WTC11 (cell line): ENCODE results near the gene MEIG1. TPM values are rescaled to one million over a fixed set of nuclear protein-coding genes. Genes with fewer than 3 reads are reported as not detected.
"Not testable (repeated sequence)": the region's sequence is repeated elsewhere in the genome, so short reads cannot be mapped to it uniquely, and the experiment has no call there.

Experiments used
- ATAC-seq: fragments of 200-7000 bp; cut with Tn5 transposase; 2 replicates; pipeline ENCODE4 v1.10.0; 2021; ENCODE audit warnings: mild to moderate bottlenecking, moderate library complexity
- CTCF ChIA-PET: fragments of 300-600 bp; sonication (Branson Sonifier 250); formaldehyde crosslinking; loops from one replicate; lab custom pipeline; 2021; ENCODE audit warnings: antibody characterized with exemption; lab: Charles Lee
- POLR2A ChIA-PET: fragments of 350-600 bp; sonication (Branson Sonifier 250); formaldehyde crosslinking; loops from one replicate; lab custom pipeline; 2021; ENCODE audit warnings: antibody characterized with exemption; lab: Charles Lee
- DNase-seq: peaks from one replicate; pipeline ENCODE4 v3.0.0; 2021; ENCODE audit warnings: low spot score
- H3K27ac Mint-ChIP-seq: 2 replicates; pipeline ENCODE4 v1.8.0; 2021; ENCODE audit warnings: mixed read lengths
- H3K27me3 Mint-ChIP-seq: 2 replicates; pipeline ENCODE4 v1.8.0; 2021; ENCODE audit warnings: low read depth, mild to moderate bottlenecking, moderate library complexity, mixed read lengths
- H3K36me3 Mint-ChIP-seq: 2 replicates; pipeline ENCODE4 v1.8.0; 2021; ENCODE audit warnings: mixed read lengths
- H3K4me1 Mint-ChIP-seq: 2 replicates; pipeline ENCODE4 v1.8.0; 2022; ENCODE audit warnings: mixed read lengths
- H3K4me3 Mint-ChIP-seq: 2 replicates; pipeline ENCODE4 v1.8.0; 2021; ENCODE audit warnings: mild to moderate bottlenecking, moderate library complexity, mixed read lengths
- H3K9me3 Mint-ChIP-seq: 2 replicates; pipeline ENCODE4 v1.8.0; 2021; ENCODE audit warnings: mixed read lengths
- ERG ChIP-seq: fragments of 250-450 bp; sonication (Bioruptor Pico); IDR thresholded peaks from 2 replicates; pipeline ENCODE4 v1.8.0; 2021; ENCODE audit warnings: mild to moderate bottlenecking
- HMGA2 ChIP-seq: fragments of 250-450 bp; sonication (Bioruptor Pico); IDR thresholded peaks from 2 replicates; pipeline ENCODE4 v1.4.0; 2021; ENCODE audit warnings: mild to moderate bottlenecking, moderate library complexity
- SMAD3 ChIP-seq: sonication (generic); formaldehyde crosslinking; IDR thresholded peaks from 2 replicates; pipeline ENCODE4 v1.8.0; 2022; ENCODE audit warnings: missing genetic modification reagents, mild to moderate bottlenecking, borderline replicate concordance
- ZNF121 ChIP-seq: sonication (generic); formaldehyde crosslinking; IDR thresholded peaks from 2 replicates; pipeline ENCODE4 v1.8.0; 2023; ENCODE audit warnings: missing genetic modification reagents
- ZNF396 ChIP-seq: fragments of 250-450 bp; sonication (Bioruptor Pico); IDR thresholded peaks from 2 replicates; pipeline ENCODE4 v1.8.0; 2021; ENCODE audit warnings: mild to moderate bottlenecking, moderate library complexity, borderline replicate concordance
- total RNA-seq: library from RNA; stranded (reverse); gene quantifications from 3 replicates; pipeline ENCODE4 v1.2.3, GENCODE V29; 2021
- TF ChIP-seq, protein P1 (sequence below): sonication (generic); formaldehyde crosslinking; conservative IDR thresholded peaks from 2 replicates; pipeline ENCODE4 v1.8.1; 2022; ENCODE audit warnings: mild to moderate bottlenecking, missing genetic modification reagents

The MEIG1 gene
- total RNA-seq, 1 experiment from 2014 or later, result not detected

DNA sequence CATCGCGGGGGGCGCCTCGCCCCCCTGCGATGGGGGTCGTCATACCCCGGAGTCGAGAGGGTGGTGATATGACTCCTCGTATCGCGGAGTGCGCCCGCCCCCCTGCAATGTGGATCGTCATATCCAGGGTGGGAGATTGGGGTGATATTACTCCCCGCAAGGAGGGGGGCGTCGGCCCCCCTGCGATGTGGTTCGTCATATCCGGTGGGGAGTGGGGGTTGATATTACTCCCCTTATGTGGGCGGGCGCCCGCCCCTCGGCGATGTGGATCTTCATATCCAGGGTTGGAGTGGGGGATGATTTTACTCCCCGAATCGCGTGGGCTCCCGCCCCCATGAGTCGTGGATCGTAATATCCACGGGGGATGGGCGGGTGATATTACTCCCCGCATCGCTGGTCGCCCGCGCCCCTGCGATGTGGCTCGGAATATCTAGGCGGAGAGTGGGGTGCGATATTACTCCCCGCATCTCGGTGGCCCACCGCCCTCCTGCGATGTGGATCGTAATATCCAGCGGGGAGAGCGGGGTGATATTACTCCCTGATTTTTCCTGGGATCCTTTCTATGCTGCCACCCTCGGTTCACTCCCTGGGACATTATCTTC is 36.9 kb downstream of the MEIG1 start:
- Mint-ChIP-seq H3K9me3 (peaks cover 3% of the 10 kb centered on the region; the same call in 1 of the 2 replicates), H3K36me3 (no peaks in the 10 kb centered on the region), H3K27me3 (peaks cover 3% of the 10 kb centered on the region; the same call in 1 of the 2 replicates), H3K4me1 (peaks cover 10% of the 10 kb centered on the region; the same call in 1 of the 2 replicates), H3K27ac (no peak overlapping the region), H3K4me3 (no peak overlapping the region)
- POLR2A ChIA-PET, result no interaction called here
- TF ChIP-seq ZNF396 (CRISPR knock-in tag), result no peak
- no peak for TF ChIP-seq SMAD3 (CRISPR knock-in tag)
- no peak for TF ChIP-seq HMGA2 (CRISPR knock-in tag)
- TF ChIP-seq ERG (CRISPR knock-in tag), result no peak
- TF ChIP-seq, protein P1, sequence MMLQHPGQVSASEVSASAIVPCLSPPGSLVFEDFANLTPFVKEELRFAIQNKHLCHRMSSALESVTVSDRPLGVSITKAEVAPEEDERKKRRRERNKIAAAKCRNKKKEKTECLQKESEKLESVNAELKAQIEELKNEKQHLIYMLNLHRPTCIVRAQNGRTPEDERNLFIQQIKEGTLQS, result no peak
- DNase-seq (no peak), ATAC-seq (no peak)
- CTCF ChIA-PET, result no interaction called here

GRCh38 chr10:15013530-15013929 is 54.3 kb downstream of the MEIG1 start:
- H3K27me3 Mint-ChIP-seq, POLR2A ChIA-PET, DNase-seq, ATAC-seq, H3K27ac Mint-ChIP-seq, H3K36me3 Mint-ChIP-seq, H3K4me1 Mint-ChIP-seq, H3K9me3 Mint-ChIP-seq, H3K4me3 Mint-ChIP-seq, CTCF ChIA-PET: not testable (repeated sequence)

DNA sequence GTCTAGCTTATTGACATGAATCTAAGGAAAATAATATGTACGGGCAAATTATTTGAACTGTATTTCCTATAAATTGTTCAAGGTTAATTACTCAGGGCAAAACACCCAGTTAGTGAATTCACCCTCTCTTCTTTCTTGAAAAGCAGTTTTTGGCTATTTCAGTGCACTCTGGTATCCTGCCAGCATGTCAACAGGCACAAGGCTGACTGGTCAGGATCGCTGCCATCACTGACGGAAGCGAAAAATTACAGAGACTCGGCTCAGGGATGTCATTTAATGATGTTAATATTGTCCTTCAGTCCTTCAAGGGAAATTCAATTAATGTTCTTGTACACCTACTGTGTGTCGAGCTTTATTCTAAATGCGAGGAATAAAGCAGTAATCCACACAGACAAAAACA is 56.3 kb downstream of the MEIG1 start:
- DNase-seq, result no peak
- CTCF ChIA-PET, result no interaction called here
- POLR2A ChIA-PET, result no interaction called here
- no peaks in the 10 kb centered on the region for H3K4me1 Mint-ChIP-seq
- H3K36me3 Mint-ChIP-seq, result no peaks in the 10 kb centered on the region
- no peak for ATAC-seq
- no peaks in the 10 kb centered on the region for H3K9me3 Mint-ChIP-seq
- H3K27me3 Mint-ChIP-seq, result peaks cover 6% of the 10 kb centered on the region
- no peak for TF ChIP-seq ZNF121 (CRISPR knock-in tag)
- no peak overlapping the region for H3K27ac Mint-ChIP-seq
- H3K4me3 Mint-ChIP-seq, result no peak overlapping the region

GRCh38 chr10:15020966-15021365 is 61.8 kb downstream of the MEIG1 start:
- H3K36me3 Mint-ChIP-seq, CTCF ChIA-PET, ATAC-seq: not testable (repeated sequence)

More at GRCh38 chr10:15020966-15021365, 61.8 kb downstream of the MEIG1 start:
- H3K4me1 Mint-ChIP-seq, H3K4me3 Mint-ChIP-seq, H3K27me3 Mint-ChIP-seq, H3K27ac Mint-ChIP-seq, POLR2A ChIA-PET, DNase-seq, H3K9me3 Mint-ChIP-seq: not testable (repeated sequence)

Other genes with a start within 250 kb of the MEIG1 start
- gene FAM107B, start 184.5 kb upstream of the MEIG1 start, total RNA-seq, result 15.6 to 22.4 TPM (median 18.3 TPM) in 3 replicates
- gene CDNF, start 121.4 kb upstream of the MEIG1 start, total RNA-seq, result 0.27 to 1.4 TPM (median 0.41 TPM) in 3 replicates
- gene HSPA14, start 121.1 kb upstream of the MEIG1 start, total RNA-seq, result 26.1 to 30.1 TPM (median 27.1 TPM) in 3 replicates
- 13.9 to 14.6 TPM (median 14.3 TPM) in 3 replicates for gene MSANTD7, start 121.1 kb upstream of the MEIG1 start, total RNA-seq
- gene SUV39H2, start 80.5 kb upstream of the MEIG1 start, total RNA-seq, result 36.4 to 41.4 TPM (median 39.9 TPM) in 3 replicates
- gene DCLRE1C, start 5.3 kb upstream of the MEIG1 start, total RNA-seq, result 4.3 to 8.5 TPM (median 4.6 TPM) in 3 replicates
- gene OLAH, start 84.6 kb downstream of the MEIG1 start, total RNA-seq, result not detected in 3 replicates
- gene ACBD7, start 129.4 kb downstream of the MEIG1 start, total RNA-seq, result 10.0 to 13.9 TPM (median 12.5 TPM) in 3 replicates
- 18.5 to 20.9 TPM (median 20.1 TPM) in 3 replicates for gene RPP38, start 138.0 kb downstream of the MEIG1 start, total RNA-seq
- 9.6 to 11.8 TPM (median 11.7 TPM) in 3 replicates for gene NMT2, start 209.3 kb downstream of the MEIG1 start, total RNA-seq